ENCODE measurements around the gene IQSEC1. TPM values are rescaled to one million over a fixed set of nuclear protein-coding genes. Genes with fewer than 3 reads are reported as not detected.

IQSEC1 gene
- total and polyA plus RNA-seq, 2 donors (not counting 1 experiment from before 2014, with no cell fraction given) = 4.3 to 18.2 TPM

GRCh38 chr3:13030684-13031083 lies 42.5 kb downstream of the IQSEC1 start:
- H2AFZ ChIP-seq (ENCODE audit: low read length) = no peak overlapping the region
- H3K4me3 ChIP-seq (replicated peaks in 1 of 4; ENCODE audit: control extremely low read depth in 1 of 4, insufficient read depth in 1 of 4, low read depth in 3 of 4, low read length in 4 of 4) = no peak overlapping the region
- no peak for TF ChIP-seq EZH2 (IDR thresholded peaks at IDR 0.05; ENCODE audit: low read length, missing control alignments)
- TF ChIP-seq, protein P1, sequence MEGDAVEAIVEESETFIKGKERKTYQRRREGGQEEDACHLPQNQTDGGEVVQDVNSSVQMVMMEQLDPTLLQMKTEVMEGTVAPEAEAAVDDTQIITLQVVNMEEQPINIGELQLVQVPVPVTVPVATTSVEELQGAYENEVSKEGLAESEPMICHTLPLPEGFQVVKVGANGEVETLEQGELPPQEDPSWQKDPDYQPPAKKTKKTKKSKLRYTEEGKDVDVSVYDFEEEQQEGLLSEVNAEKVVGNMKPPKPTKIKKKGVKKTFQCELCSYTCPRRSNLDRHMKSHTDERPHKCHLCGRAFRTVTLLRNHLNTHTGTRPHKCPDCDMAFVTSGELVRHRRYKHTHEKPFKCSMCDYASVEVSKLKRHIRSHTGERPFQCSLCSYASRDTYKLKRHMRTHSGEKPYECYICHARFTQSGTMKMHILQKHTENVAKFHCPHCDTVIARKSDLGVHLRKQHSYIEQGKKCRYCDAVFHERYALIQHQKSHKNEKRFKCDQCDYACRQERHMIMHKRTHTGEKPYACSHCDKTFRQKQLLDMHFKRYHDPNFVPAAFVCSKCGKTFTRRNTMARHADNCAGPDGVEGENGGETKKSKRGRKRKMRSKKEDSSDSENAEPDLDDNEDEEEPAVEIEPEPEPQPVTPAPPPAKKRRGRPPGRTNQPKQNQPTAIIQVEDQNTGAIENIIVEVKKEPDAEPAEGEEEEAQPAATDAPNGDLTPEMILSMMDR (conservative IDR thresholded peaks at IDR 0.05 in 1 of 2, IDR thresholded peaks at IDR 0.05 in 1 of 2; ENCODE audit: low read depth in 1 of 2, low read length in 2 of 2) = no peak
- no peaks in the 10 kb centered on the region for H3K9me3 ChIP-seq (ENCODE audit: control insufficient read depth, insufficient read depth, low read depth, low read length)
- no peak overlapping the region for H3K27ac ChIP-seq (ENCODE audit: insufficient read depth, low read length)
- H3K27me3 ChIP-seq (ENCODE audit: control insufficient read depth, insufficient read depth, low read length) = no peaks in the 10 kb centered on the region
- DNase-seq (ENCODE audit: low read depth in 2 of 2) = no peak
- no peaks in the 10 kb centered on the region for H4K20me1 ChIP-seq (ENCODE audit: control insufficient read depth, extremely low read depth, insufficient read depth, low read length)
- H3K4me2 ChIP-seq (ENCODE audit: extremely low read depth, insufficient read depth, low read length) = no peak overlapping the region
- H3K36me3 ChIP-seq (ENCODE audit: control insufficient read depth, insufficient read depth, low read length) = no peaks in the 10 kb centered on the region
- no peaks in the 10 kb centered on the region for H3K4me1 ChIP-seq (ENCODE audit: control insufficient read depth, extremely low read depth, insufficient read depth, low read length)
- no peak overlapping the region for H3K9ac ChIP-seq (ENCODE audit: insufficient read depth, low read length)
- no peaks in the 10 kb centered on the region for H3K79me2 ChIP-seq (ENCODE audit: control insufficient read depth, insufficient read depth, low read length)

GRCh38 chr3:13028010-13028821 lies 45.0 kb downstream of the IQSEC1 start:
- H3K4me2 ChIP-seq (ENCODE audit: extremely low read depth, insufficient read depth, low read length) = no peak overlapping the region
- H3K27ac ChIP-seq (ENCODE audit: insufficient read depth, low read length) = no peak overlapping the region
- no peaks in the 10 kb centered on the region for H3K9me3 ChIP-seq (ENCODE audit: control insufficient read depth, insufficient read depth, low read depth, low read length)
- TF ChIP-seq, protein P1 (conservative IDR thresholded peaks at IDR 0.05 in 1 of 2, IDR thresholded peaks at IDR 0.05 in 1 of 2; ENCODE audit: low read depth in 1 of 2, low read length in 2 of 2) = no peak
- TF ChIP-seq EZH2 (IDR thresholded peaks at IDR 0.05; ENCODE audit: low read length, missing control alignments) = no peak
- H3K9ac ChIP-seq (ENCODE audit: insufficient read depth, low read length) = no peak overlapping the region
- H4K20me1 ChIP-seq (ENCODE audit: control insufficient read depth, extremely low read depth, insufficient read depth, low read length) = no peaks in the 10 kb centered on the region
- H3K79me2 ChIP-seq (ENCODE audit: control insufficient read depth, insufficient read depth, low read length) = no peaks in the 10 kb centered on the region
- H3K4me1 ChIP-seq (ENCODE audit: control insufficient read depth, extremely low read depth, insufficient read depth, low read length) = peaks cover 8% of the 10 kb centered on the region
- no peak overlapping the region for H2AFZ ChIP-seq (ENCODE audit: low read length)
- no peaks in the 10 kb centered on the region for H3K27me3 ChIP-seq (ENCODE audit: control insufficient read depth, insufficient read depth, low read length)
- no peaks in the 10 kb centered on the region for H3K36me3 ChIP-seq (ENCODE audit: control insufficient read depth, insufficient read depth, low read length)
- no peak overlapping the region for H3K4me3 ChIP-seq (replicated peaks in 1 of 4; ENCODE audit: control extremely low read depth in 1 of 4, insufficient read depth in 1 of 4, low read depth in 3 of 4, low read length in 4 of 4)
- DNase-seq (ENCODE audit: low read depth in 2 of 2) = no peak

DNA sequence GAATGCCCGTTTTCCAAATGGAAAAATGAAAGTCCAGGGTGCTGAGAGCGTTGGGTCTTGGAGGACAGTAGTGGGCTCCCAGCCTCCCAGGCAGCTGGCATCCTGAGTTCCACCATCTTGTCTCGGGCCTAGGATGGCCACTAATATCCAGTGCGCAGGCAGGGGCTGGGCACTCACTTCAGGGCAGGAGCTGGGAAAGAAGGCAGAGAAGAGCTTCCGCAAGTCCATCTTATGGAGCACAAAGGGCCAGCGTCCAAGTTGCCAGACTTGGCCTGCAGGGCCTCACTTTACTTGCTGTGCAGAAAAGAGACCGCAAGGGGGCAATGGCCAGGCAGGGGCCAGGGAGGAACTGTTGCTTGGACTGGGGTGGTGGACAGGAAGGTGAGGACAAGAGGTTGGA lies 46.1 kb downstream of the IQSEC1 start:
- Histone ChIP-seq H3K9ac (ENCODE audit: insufficient read depth, low read length) (no peak overlapping the region), H3K4me1 (ENCODE audit: control insufficient read depth, extremely low read depth, insufficient read depth, low read length) (peaks cover 11% of the 10 kb centered on the region)

More for the DNA sequence above, 46.1 kb downstream of the IQSEC1 start:
- Histone ChIP-seq H3K4me2 (ENCODE audit: extremely low read depth, insufficient read depth, low read length) (no peak overlapping the region), H3K9me3 (ENCODE audit: control insufficient read depth, insufficient read depth, low read depth, low read length) (no peaks in the 10 kb centered on the region), H3K79me2 (ENCODE audit: control insufficient read depth, insufficient read depth, low read length) (no peaks in the 10 kb centered on the region), H3K27me3 (ENCODE audit: control insufficient read depth, insufficient read depth, low read length) (no peaks in the 10 kb centered on the region), H3K4me3 (replicated peaks in 1 of 4; ENCODE audit: control extremely low read depth in 1 of 4, insufficient read depth in 1 of 4, low read depth in 3 of 4, low read length in 4 of 4) (no peak overlapping the region), H2AFZ (ENCODE audit: low read length) (no peak overlapping the region), H3K36me3 (ENCODE audit: control insufficient read depth, insufficient read depth, low read length) (no peaks in the 10 kb centered on the region), H4K20me1 (ENCODE audit: control insufficient read depth, extremely low read depth, insufficient read depth, low read length) (no peaks in the 10 kb centered on the region), H3K27ac (ENCODE audit: insufficient read depth, low read length) (no peak overlapping the region)
- TF ChIP-seq, protein P1 (conservative IDR thresholded peaks at IDR 0.05 in 1 of 2, IDR thresholded peaks at IDR 0.05 in 1 of 2; ENCODE audit: low read depth in 1 of 2, low read length in 2 of 2) = no peak
- no peak for TF ChIP-seq EZH2 (IDR thresholded peaks at IDR 0.05; ENCODE audit: low read length, missing control alignments)
- DNase-seq (ENCODE audit: low read depth in 2 of 2) = no peak
